Measurements from ENCODE around the gene PPP1R37. TPM values are rescaled to one million over a fixed set of nuclear protein-coding genes. Genes with fewer than 3 reads are reported as not detected.

PPP1R37 gene
- total and polyA plus RNA-seq, 2 of the 13 experiments (the other 11 are each of a cell fraction or from before 2014, with no cell fraction given), result 9.0 to 14.3 TPM

GRCh38 chr19:45130236-45130635, 37.3 kb downstream of the PPP1R37 start (continued):
- TF ChIP-seq ARID4A (CRISPR knock-in tag; IDR thresholded peaks at IDR 0.05; ENCODE audit: borderline replicate concordance) (no peak), ZFX (CRISPR knock-in tag; IDR thresholded peaks at IDR 0.05; ENCODE audit: low read depth) (peak; percentile 10; the same call in 1 of the 2 replicates), ZNF263 (CRISPR knock-in tag; IDR thresholded peaks at IDR 0.05) (peak; percentile 100), FOXA3 (CRISPR knock-in tag; IDR thresholded peaks at IDR 0.05) (no peak), ZEB1 (IDR thresholded peaks at IDR 0.05; ENCODE audit: insufficient replicate concordance, low read depth) (no peak), ZBTB7B (CRISPR knock-in tag; IDR thresholded peaks at IDR 0.05) (0 out of 2 replicates have a peak, but pooled peaks have one; percentile 35), ETV6 (CRISPR knock-in tag; conservative IDR thresholded peaks at IDR 0.05) (no peak), EED (CRISPR knock-in tag; IDR thresholded peaks at IDR 0.05) (no peak), ARNTL (CRISPR knock-in tag; IDR thresholded peaks at IDR 0.05) (no peak), FOXK2 (IDR thresholded peaks at IDR 0.05) (no peak), HNRNPUL1 (IDR thresholded peaks at IDR 0.05; ENCODE audit: low read depth, low read length) (no peak), ELF4 (CRISPR knock-in tag; IDR thresholded peaks at IDR 0.05; ENCODE audit: borderline replicate concordance) (no peak), ZNF687 (CRISPR knock-in tag; IDR thresholded peaks at IDR 0.05) (peak; percentile 48), HOXA9 (CRISPR knock-in tag; IDR thresholded peaks at IDR 0.05; ENCODE audit: borderline replicate concordance) (no peak), PCBP1 (IDR thresholded peaks at IDR 0.05; ENCODE audit: borderline replicate concordance, low read depth, low read length) (no peak), AFF4 (CRISPR knock-in tag; IDR thresholded peaks at IDR 0.05) (no peak), SRF (IDR thresholded peaks at IDR 0.05; ENCODE audit: low read depth, low read length) (no peak), MTA1 (CRISPR knock-in tag; IDR thresholded peaks at IDR 0.05; ENCODE audit: borderline replicate concordance) (peak; percentile 34; the same call in 1 of the 2 replicates), SRSF1 (optimal IDR thresholded peaks at IDR 0.05; ENCODE audit: low read depth, low read length) (no peak)

All from HepG2 (cell line).